Gastrocnemius medialis (tissue), 4 donors: ENCODE data around the gene PKHD1.

Experiments
- CTCF ChIP-seq, 5 experiments: fragments of 450-650 bp in 3 of 5; fragments of 200-600 bp in 2 of 5; sonication (generic) in 2 of 5; IDR thresholded peaks in 4 of 5; conservative IDR thresholded peaks in 1 of 5; 1 replicate in 4 of 5; 2 replicates in 1 of 5; pipeline ENCODE4 v1.5.1; 2016 to 2019; ENCODE audit warnings: antibody characterized with exemption in 5 of 5, mild to moderate bottlenecking in 3 of 5, moderate library complexity in 3 of 5
- POLR2A ChIP-seq, 2 donors: fragments of 450-650 bp; IDR thresholded peaks; one replicate each; pipeline ENCODE4 v1.6.1; 2017; ENCODE audit warnings: antibody characterized with exemption in 2 of 2, mild to moderate bottlenecking in 2 of 2, moderate library complexity in 2 of 2

- TF ChIP-seq CTCF (IDR thresholded peaks at IDR 0.05 in 4 of 5, conservative IDR thresholded peaks at IDR 0.05 in 1 of 5) (no peak), POLR2A (IDR thresholded peaks at IDR 0.05) (no peak)
Observed at GRCh38 chr6:52027699-52028098, 59.7 kb downstream of the PKHD1 start.
